ENCODE measurements around the gene WDR12. TPM values are rescaled to one million over a fixed set of nuclear protein-coding genes. Genes with fewer than 3 reads are reported as not detected.
"Not testable (repeated sequence)": the region's sequence is repeated elsewhere in the genome, so short reads cannot be mapped to it uniquely, and the experiment has no call there.

Gene WDR12
- total RNA-seq: 100 to 1,000 TPM; 131 to 134 TPM

GRCh38 chr2:202911512-202912341, at the start of gene WDR12, which contains the start of gene CARF:
TSS of gene WDR12 (minus strand) at chr2:202911673. CDS start at chr2:202911476, 197 bp downstream.
TSS of gene CARF (plus strand) at chr2:202912275. CDS start at chr2:202941903, 29,628 bp downstream.
- CTCF ChIA-PET: interaction anchor here (1.4 to 1.5 kb wide), 2 partner anchors 323 to 542 kb away, joined by 3 to 4 read pairs; no protein-coding TSS in a partner anchor
- DNase-seq: peak; percentile 96
- Mint-ChIP-seq H3K27ac (peak within 1 kb of the TSS; percentile 99), H3K4me3 (peak within 1 kb of the TSS; percentile 85), H3K27me3 (no peaks in the 10 kb centered on the region), H3K36me3 (ENCODE audit: low read depth) (peaks cover 22% of the 10 kb centered on the region), H3K4me1 (ENCODE audit: low read depth) (peaks cover 32% of the 10 kb centered on the region), H3K9me3 (no peaks in the 10 kb centered on the region)
- no peak for TF ChIP-seq CTCF (IDR thresholded peaks at IDR 0.05)
- ATAC-seq: peak; percentile 89
- POLR2A ChIA-PET: interaction anchor here (0.6 to 1.4 kb wide), 13 partner anchors 10 to 1793 kb away, joined by 3 to 6 read pairs (median 3); partner anchors contain the start of gene CYP20A1
- intact Hi-C loops (cut with micrococcal nuclease): no loop called here

GRCh38 chr2:202960524-202960923, 49.1 kb upstream of the WDR12 start:
- Mint-ChIP-seq H3K27me3 (no peaks in the 10 kb centered on the region), H3K4me1 (ENCODE audit: low read depth) (no peaks in the 10 kb centered on the region), H3K9me3 (no peaks in the 10 kb centered on the region), H3K27ac (no peak overlapping the region), H3K4me3 (no peak overlapping the region), H3K36me3 (ENCODE audit: low read depth) (peaks cover 3% of the 10 kb centered on the region)
- TF ChIP-seq CTCF (IDR thresholded peaks at IDR 0.05): no peak
- intact Hi-C loops (cut with micrococcal nuclease): no loop called here
- ChIA-PET CTCF (no interaction called here), POLR2A (no interaction called here)
- DNase-seq (no peak), ATAC-seq (no peak)

GRCh38 chr2:202950592-202950991, 39.1 kb upstream of the WDR12 start:
- intact Hi-C loops (cut with micrococcal nuclease): no loop called here
- ChIA-PET CTCF (no interaction called here), POLR2A (no interaction called here)
- Mint-ChIP-seq H3K4me3 (no peak overlapping the region), H3K27me3 (no peaks in the 10 kb centered on the region), H3K36me3 (ENCODE audit: low read depth) (peaks cover 16% of the 10 kb centered on the region), H3K4me1 (ENCODE audit: low read depth) (no peaks in the 10 kb centered on the region), H3K9me3 (peaks cover 15% of the 10 kb centered on the region), H3K27ac (no peak overlapping the region)
- no peak for TF ChIP-seq CTCF (IDR thresholded peaks at IDR 0.05)
- DNase-seq: no peak
- ATAC-seq: peak; percentile 45

GRCh38 chr2:202949333-202949732, 37.9 kb upstream of the WDR12 start:
- CTCF ChIA-PET; H3K4me3 Mint-ChIP-seq; intact Hi-C loops (cut with micrococcal nuclease); H3K4me1 Mint-ChIP-seq (ENCODE audit: low read depth); H3K27me3 Mint-ChIP-seq; H3K27ac Mint-ChIP-seq; DNase-seq; ATAC-seq: not testable (repeated sequence)
- peaks cover 18% of the 10 kb centered on the region for H3K9me3 Mint-ChIP-seq
- POLR2A ChIA-PET: interaction anchor here (0.6 kb wide), 1 partner anchor 51 kb away, joined by 3 read pairs; no protein-coding TSS in a partner anchor
- peaks cover 27% of the 10 kb centered on the region for H3K36me3 Mint-ChIP-seq (ENCODE audit: low read depth)

- intact Hi-C loops (cut with micrococcal nuclease): no loop called here
- ChIA-PET CTCF (interaction anchor here (0.6 kb wide), 1 partner anchor 40 kb away, joined by 3 read pairs; no protein-coding TSS in a partner anchor), POLR2A (no interaction called here)
- ATAC-seq (no peak), DNase-seq (no peak)
- Mint-ChIP-seq H3K27me3 (no peaks in the 10 kb centered on the region), H3K36me3 (ENCODE audit: low read depth) (peaks cover 28% of the 10 kb centered on the region), H3K4me3 (no peak overlapping the region), H3K9me3 (peaks cover 18% of the 10 kb centered on the region), H3K4me1 (ENCODE audit: low read depth) (peaks cover 5% of the 10 kb centered on the region), H3K27ac (no peak overlapping the region)
- no peak for TF ChIP-seq CTCF (IDR thresholded peaks at IDR 0.05)
Measured at GRCh38 chr2:202945497-202945896, 34.0 kb upstream of the WDR12 start.
